T-helper 2 cell treated with Interferon-gamma antibody and Interleukin-4, amounts not matched to agents 100 ng/mL and 5 ng/mL, for 36 hours (primary cell): Measurements from ENCODE around the gene ATP6V0E2. TPM values are rescaled to one million over a fixed set of nuclear protein-coding genes. Genes with fewer than 3 reads are reported as not detected.

ENCODE experiments used
- intact Hi-C: fragments of 100-400 bp; cut with micrococcal nuclease; formaldehyde crosslinking; loops from one replicate; pipeline ENCODE4 v1.15.1; 2023
- total RNA-seq: library from RNA; stranded (reverse); gene quantifications from 2 replicates; pipeline ENCODE4 v1.2.3, GENCODE V29; 2022

ATP6V0E2 gene
- total RNA-seq, 1 donor from 2014 or later = 61.9 TPM

DNA sequence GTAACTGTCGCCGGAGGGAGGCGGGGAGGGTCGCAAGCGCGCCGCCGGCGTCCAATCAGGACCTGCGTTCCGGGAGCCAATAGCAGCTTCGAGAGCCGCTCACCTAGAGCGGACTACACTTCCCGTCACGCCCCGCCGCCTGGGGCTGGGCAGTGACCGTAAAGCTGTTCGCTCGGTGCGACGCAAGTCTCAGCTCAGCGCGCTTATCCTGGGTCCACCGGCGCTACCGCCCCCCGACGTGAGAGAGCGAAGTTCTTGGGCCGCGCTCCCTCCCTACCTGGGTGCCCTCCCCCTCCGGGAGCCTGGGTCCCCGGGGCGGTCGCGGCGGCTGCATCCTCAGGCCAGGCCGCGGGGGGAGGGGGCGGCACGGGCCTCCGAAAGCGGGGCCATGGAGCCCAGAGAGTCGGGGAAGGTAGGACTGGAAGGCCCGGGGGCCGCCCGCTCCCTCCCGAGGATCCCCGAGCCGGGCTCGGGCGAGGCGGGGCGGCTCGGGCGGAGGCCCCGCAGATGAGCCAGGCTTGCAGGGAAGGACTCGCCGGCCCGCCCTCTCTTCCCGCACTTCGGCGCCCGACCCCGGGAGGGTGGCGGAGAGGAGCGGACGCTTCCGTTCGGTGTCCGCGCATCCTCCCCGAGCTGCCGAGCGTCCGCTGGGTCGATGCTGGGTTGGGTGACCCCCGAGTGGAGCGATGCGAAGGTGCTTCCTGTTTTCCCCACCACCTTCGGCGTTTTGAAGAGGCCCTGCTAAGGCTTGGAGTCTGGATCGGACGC lies 35.4 kb upstream of the ATP6V0E2 start, which contains the start of gene ZNF862:
TSS of gene ZNF862 (plus strand) at position 152 of the 768 bp plus-strand sequence. CDS start at position 389, 237 bp downstream.
- intact Hi-C loops = loop anchor here (1.0 to 2.0 kb wide), 7 partner anchors 27 to 1389 kb away; partner anchors contain the start of genes ABCF2, ATP6V0E2, PDIA4 and ZNF746

DNA sequence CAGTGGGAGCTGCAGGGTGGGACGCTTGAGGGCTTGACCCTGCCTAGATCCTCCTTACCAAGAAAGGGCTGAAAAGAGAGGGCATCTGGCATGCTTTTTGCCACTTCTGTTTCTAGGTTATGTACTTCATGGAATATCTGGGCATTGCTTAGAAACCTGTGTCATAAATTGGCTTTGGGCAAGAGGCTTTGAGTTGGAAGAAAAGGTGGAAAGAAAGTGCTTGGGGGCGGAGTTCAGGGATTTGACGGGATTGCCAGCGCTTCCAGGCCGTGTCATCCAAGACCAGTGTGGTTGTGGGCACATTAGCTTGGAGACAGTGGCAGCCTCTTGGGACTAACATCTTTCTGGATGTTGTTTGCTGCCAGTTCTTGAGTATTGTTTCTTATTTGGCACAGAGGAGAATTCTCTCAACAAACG lies 34.8 kb upstream of the ATP6V0E2 start:
- intact Hi-C loops = loop anchor here (1.0 to 2.0 kb wide), 7 partner anchors 26 to 1388 kb away; partner anchors contain the start of genes ABCF2, ATP6V0E2, PDIA4 and ZNF746

DNA sequence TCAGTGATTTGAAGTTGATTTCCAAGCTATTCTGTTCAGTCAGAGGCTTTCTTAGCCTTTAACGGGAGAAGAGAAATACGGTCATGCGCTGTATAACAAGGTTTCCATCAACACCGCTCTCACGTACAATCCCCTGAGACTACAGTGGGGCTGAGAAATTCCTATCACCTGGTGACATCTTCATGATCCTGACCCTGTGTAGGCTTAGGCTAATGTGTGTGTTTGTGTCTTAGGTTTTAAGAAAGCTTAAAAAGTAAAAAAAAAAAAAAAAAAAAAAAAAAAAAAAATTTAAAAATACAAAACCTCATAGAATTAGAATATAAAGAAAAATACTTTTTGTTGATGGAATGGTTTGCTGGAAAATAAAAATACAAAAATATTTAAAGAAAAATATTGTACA lies 33.8 kb upstream of the ATP6V0E2 start:
- intact Hi-C loops = loop anchor here (2.0 kb wide), 2 partner anchors 343 to 811 kb away; partner anchors contain the start of genes PDIA4 and ZNF746

DNA sequence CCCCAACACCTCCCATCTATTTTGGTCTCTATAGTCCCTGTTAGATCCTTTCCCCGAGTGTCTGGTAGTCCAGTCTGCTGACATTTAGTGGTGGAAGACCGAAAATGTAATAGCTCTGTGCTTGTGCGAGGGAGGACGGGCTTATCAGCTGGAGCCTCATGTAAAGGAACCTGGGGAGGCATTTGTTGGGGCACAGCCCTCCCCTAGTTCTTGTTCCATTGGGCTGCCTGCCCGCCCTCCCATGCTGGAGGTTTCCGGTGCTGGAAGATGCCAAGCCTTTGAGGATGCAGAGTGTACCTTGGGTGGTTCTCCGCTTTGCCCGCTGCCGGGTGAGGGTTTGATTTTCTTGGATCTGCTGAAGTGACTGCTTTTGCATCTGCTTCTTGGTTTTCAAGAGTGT lies 30.2 kb upstream of the ATP6V0E2 start:
- intact Hi-C loops = no loop called here

DNA sequence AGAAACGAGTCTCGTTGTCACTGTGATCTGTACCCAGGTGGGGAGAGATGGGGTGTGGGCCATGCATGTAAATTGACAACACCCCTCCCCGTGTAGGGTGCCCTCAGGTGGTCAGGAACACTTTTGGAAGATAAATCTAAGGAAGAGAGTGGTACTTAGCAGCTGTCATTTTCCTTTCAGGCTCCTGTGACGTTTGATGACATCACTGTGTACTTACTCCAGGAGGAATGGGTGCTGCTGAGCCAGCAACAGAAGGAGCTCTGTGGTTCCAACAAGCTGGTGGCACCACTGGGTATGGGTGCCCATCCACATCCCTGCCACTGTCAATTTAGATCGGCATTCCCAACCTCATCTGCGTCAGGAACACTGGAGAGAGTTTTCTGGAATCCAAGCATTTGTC lies 29.3 kb upstream of the ATP6V0E2 start:
- intact Hi-C loops = no loop called here

DNA sequence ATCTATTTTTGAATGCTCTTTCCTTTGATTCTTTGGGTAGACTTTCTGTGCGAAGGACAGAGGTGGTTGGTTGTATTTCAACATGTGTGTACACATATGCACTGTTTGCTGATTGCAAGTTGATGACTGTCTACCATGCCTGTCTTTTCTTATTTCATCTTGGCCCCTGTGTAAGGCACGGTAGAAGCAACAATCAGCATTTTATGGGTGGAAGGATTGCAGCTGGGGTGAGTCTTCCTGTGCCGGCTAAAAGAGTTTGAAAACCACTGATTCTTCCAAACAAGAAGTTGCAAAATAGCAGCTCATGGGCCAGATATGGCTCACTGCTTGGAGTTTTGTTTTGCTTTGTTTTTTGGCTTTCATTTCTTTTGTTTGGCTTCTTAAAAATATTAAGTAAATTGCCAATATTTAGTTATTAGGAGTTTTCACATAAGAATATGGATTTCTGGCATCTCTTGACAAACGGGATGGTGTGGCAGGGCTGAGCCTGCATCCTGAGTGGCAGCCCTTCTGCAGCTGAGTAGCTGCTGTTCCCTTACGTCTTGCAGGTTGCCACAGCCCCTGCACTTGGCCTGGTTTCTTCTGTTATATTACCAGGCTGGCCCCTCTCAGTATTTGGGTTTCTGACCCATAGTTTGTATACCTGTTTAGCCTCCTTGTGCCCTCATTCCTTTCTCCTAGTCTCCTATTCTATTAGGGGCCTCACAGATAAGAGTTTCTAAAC lies 28.4 kb upstream of the ATP6V0E2 start:
- intact Hi-C loops = no loop called here

DNA sequence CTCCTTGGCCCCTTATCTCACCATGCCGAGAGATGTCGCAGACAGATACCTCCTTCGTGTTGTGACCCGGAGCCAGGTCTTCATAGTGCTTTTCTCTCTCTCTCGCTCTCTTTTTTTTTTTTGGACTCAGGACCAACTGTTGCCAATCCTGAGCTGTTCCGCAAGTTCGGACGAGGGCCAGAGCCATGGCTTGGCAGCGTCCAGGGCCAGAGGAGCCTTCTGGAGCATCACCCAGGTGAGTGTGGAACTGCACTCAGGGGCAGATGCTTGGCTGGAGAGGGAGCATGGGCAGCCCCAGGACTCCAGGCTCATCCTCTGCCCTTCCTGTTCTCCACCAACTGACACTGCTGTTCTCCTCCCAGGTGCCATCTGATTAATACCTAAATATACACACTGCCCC lies 27.7 kb upstream of the ATP6V0E2 start:
- intact Hi-C loops = no loop called here

DNA sequence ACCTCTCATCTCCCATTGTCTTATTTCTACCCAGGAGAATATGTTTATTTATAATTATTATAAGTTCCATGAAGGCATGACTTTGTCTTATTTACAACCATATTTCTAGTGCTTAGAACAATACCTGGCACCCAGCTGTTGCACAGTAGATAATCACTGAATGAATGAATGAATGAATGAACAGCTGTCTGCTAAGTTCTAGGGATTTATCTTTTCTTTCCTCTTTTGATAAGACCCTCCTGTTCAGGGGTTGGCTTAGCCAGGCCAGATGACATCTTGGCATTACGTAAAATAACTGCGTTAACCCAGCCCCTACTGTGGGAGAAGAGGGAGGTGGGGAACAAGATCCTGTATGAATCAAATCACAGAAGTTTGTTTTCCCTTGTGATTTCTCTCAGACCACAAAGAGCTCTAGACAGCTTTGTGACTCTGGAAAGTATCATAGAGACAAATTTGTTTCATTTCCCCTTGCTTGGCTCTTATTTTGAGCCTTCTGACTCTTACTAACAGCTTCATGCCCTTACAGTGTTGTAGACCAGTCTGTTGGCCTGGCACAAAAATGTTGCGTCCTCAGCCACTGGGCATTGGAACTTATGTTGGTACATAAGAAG lies 27.2 kb upstream of the ATP6V0E2 start:
- intact Hi-C loops = no loop called here

DNA sequence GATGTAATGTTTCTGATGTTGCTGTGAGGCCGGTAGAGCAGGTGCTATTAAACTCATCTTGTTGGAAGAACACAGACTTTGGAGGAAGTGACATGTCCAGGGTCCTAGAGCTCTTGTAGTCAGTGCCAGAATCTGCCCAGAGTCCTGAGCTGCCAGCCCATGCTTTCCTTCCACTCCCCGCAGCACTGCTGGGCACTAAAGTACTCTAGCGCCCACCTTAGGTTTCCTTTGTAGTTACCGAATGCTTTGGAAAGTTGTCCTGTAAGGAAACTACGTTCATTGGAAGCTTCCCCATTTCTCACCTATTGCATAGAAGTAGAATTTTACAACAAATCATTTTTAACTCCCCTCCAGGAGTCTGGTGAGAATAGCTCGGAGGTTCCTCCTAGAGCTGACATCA lies 24.6 kb upstream of the ATP6V0E2 start:
- intact Hi-C loops = no loop called here

DNA sequence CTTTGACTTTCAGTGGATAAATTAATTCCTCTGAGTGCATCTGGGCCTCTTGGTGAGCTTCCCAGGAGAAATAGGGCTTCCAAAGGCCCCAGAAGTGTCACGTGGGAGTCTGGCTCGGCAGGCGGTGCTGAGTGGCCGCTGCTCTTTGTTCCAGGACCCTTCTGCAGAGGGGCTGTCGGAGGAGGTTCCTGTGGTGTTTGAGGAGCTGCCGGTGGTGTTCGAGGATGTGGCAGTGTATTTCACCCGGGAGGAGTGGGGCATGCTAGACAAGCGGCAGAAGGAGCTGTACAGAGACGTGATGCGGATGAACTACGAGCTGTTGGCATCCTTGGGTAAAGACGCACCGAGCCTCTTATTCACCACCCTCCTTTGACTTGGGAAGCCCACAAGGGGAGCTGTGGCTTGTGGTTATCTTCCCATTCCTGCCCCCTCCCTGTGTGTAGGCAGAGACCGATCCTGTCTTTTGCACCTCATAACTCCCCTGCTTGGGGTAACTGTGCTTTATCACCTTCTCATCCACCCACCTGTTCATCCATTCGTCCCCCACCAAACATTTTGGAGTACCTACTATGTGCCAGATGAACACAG lies 23.7 kb upstream of the ATP6V0E2 start:
- intact Hi-C loops = no loop called here

DNA sequence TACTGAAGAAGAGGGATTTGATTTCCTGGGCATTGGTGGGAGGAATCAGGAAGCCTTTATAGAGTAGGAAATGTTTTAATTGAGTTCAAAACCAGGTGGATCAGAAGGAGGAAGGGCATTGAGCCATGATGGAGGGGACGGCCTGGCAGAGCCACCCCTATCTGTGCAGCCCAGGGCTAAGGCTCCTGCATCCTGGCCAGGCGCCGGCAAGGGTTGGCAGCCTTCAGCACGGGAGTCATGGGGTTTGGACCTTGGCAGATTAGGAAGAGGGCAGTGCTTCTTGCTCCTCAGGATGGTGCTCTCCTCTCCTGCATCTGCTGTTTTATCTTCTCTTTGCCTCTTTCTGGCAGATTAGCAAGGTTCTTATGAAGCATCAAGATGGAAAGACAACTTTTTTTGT lies 23.1 kb upstream of the ATP6V0E2 start:
- intact Hi-C loops = no loop called here

DNA sequence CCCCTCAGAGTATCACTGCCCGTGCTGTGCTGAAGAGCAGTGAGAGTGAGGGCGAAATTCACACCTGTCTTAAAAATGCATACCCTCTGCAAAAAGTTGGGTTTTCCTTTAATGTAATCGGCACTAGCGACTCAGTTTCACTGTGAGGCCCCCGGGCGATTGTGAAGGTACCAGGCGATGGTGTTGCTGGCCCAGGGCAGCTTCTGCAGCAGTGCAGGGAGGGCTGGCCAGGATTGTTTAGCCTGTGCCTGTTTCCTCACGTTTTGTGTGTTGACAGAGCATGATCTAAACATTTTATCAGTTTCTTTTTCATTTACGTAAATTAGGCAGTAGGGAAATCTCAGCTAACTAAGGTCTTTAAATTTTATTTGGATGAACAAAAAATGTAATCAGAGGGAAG lies 22.3 kb upstream of the ATP6V0E2 start:
- intact Hi-C loops = no loop called here

DNA sequence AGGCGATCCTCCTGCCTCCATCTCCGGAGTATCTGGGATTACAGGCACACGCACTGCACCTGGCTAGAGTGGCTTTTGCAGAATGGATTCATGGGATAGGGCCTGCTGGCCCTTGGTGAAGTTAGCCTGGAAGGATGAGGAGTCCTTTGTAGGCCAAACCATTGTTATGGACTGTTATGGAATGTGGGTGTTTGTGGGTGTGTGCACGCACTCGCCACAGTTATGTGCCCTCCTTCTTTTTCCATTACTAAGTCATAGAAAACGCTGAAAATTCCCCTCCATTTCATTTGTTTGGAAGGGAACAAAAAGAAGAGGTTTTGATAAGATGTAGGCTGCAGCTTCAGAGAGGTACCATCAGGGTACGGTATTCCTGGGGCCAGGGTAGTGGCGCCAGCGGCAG lies 20.6 kb upstream of the ATP6V0E2 start:
- intact Hi-C loops = no loop called here

DNA sequence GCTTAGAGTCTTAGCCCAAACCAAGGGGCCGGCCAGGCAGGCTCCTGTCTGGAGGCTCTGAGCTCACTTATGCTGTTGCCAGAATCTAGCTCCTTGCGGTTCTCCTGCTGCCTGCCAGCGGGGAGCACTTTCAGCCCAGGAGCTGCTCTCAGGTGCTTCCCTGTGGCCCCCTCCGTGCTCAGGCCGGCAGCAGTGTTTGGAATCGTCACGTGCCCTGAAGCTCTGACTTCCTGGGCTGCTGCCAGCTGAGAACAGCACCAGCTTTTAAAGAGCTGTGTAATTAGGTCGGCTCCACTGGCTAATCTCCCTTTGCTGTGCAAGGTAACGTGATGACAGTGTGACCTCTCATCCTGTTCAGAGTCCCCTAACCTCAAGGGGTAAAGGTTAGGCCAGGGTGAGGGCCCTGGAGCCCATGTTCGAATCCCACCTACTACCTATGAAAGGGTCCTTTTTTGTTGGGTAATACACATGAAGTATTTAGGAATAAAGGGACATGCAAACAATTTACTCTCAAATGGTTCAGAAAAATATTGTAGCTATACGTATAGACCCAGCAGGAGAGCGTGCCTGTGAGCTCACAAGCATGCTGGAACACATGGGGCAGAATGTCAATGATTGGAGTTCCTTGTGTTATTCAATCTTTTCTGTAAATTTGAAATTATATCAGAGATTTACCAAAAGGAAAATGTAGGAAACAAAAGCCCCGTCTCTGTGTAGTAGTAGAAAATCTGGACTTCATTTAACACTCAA lies 19.0 kb upstream of the ATP6V0E2 start:
- intact Hi-C loops = no loop called here

DNA sequence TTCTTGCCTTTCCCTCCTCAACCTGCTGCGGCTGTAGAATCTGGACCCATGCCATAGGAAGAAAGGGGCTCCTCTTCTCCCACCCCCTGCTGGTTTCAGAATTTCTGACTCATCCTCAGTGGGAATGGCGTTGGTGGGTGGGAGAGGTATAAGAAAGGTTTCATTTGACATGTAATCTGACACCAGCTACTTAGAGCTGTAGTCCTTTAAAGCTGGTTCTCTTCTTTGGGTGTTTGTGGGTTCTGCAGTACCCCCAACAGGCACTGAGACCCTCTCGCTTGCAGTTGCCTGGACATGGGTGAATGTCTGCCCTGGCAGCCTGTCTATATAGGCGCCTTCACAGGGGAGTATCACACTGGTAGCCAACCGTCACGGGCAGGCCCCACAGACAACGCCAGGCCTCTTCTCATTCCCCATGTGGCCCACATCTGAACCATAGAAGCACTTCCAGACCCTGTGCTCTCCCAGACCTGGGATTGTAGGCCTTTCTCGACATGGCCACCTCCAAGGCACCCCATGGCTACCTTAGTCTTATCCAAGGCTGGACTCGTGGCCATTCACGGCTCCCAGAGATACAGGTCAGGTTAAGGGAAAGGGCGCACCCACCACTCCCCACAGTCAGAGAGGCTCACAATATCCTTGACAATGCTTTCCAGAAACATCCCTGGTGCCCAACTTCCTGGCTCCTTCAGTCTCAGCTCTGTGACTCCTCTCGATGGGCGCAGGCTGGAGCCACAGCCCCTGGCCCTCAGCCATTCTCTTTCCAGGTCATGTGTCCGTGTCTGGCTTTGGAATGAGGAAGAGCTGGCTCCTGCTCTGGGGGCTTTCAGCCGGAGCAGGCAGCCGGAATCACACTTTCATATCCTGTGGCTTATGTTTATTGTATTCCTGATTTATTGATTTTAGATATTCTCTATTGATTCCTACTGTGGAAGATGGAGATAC lies 18.1 kb upstream of the ATP6V0E2 start:
- intact Hi-C loops = no loop called here

DNA sequence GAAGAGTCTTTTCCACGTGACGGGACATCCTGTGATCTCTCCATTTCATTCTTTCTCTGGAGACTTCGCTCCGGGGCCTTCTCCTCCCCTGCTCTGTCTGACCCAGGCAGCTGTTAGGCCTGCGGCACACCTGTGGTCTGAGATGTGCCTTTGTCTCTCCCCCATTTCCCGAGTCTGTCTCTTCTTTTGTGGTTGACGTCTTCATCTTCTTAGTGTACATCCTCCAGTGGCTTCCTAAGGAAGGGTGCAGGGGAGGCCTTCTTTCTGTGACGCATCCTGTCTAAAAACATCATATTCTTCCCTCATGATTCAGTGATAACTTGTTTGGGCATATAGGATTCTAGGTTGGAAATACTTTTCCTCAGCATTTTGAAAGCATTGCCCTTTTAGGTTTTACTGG lies 17.2 kb upstream of the ATP6V0E2 start:
- intact Hi-C loops = no loop called here

DNA sequence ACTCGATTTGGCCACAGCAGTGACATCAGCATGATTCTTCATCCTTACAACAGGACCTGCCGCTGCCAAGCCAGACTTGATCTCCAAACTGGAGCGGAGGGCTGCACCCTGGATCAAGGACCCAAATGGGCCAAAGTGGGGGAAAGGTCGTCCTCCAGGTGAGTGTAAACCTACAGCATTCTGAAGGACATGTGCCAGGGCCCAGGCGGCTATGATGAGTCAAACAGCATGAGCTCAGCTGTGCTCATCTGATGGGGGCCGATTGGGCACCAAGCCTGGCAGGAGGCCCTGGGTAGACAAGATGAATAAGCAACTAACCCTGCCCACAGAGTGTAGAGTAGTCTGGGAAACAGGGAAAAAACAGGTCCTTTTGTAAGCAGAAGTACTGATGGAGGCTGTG lies 14.4 kb upstream of the ATP6V0E2 start:
- intact Hi-C loops = no loop called here

DNA sequence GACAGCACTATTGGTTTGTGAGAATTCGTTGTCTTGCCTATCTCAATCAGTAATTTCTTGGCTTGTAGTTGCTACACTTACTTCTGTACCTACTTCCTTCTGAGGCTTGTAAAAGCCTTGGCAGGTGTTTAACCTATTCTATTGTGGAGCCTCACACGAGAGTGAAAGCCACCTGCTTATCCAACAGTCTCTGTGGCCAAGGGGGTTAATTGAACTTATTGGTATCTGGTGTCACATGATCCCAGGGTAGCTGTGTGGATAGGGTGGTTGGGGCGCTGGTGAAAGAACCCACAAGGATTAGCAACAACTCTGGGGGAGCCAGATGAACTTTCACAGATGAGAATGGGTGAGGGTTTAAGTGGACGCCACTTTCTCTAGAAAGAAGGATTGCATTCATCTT lies 13.9 kb upstream of the ATP6V0E2 start:
- intact Hi-C loops = no loop called here

DNA sequence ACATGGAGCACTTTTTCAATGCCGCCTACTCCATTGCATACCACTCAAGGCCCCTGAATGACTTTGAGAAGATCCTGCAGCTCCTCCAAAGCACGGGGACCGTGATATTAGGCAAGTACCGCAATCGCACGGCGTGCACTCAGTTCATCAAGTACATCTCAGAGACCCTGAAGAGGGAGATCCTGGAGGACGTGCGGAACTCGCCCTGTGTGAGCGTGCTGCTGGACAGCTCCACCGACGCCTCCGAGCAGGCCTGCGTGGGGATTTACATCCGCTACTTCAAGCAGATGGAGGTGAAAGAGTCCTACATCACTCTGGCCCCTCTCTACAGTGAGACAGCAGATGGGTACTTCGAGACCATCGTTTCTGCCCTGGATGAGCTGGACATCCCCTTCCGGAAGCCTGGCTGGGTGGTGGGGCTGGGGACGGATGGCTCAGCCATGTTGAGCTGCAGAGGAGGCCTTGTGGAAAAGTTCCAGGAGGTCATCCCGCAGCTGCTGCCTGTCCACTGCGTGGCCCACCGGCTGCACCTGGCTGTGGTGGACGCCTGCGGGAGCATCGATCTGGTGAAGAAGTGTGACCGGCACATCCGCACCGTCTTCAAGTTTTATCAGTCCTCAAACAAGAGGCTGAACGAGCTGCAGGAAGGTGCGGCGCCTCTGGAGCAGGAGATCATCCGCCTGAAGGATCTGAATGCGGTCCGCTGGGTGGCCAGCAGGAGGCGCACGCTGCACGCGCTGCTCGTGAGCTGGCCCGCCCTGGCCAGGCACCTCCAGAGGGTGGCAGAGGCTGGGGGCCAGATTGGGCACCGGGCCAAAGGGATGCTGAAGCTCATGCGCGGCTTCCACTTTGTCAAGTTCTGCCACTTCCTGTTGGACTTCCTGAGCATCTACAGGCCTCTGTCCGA lies 12.7 kb upstream of the ATP6V0E2 start:
- intact Hi-C loops = no loop called here
